ENCODE data around the gene HK1.
A peak's percentile ranks its signal among the peaks of the same experiment; 100 is the strongest.
"Not testable (repeated sequence)": the region's sequence is repeated elsewhere in the genome, so short reads cannot be mapped to it uniquely, and the experiment has no call there.

The HK1 gene

DNA sequence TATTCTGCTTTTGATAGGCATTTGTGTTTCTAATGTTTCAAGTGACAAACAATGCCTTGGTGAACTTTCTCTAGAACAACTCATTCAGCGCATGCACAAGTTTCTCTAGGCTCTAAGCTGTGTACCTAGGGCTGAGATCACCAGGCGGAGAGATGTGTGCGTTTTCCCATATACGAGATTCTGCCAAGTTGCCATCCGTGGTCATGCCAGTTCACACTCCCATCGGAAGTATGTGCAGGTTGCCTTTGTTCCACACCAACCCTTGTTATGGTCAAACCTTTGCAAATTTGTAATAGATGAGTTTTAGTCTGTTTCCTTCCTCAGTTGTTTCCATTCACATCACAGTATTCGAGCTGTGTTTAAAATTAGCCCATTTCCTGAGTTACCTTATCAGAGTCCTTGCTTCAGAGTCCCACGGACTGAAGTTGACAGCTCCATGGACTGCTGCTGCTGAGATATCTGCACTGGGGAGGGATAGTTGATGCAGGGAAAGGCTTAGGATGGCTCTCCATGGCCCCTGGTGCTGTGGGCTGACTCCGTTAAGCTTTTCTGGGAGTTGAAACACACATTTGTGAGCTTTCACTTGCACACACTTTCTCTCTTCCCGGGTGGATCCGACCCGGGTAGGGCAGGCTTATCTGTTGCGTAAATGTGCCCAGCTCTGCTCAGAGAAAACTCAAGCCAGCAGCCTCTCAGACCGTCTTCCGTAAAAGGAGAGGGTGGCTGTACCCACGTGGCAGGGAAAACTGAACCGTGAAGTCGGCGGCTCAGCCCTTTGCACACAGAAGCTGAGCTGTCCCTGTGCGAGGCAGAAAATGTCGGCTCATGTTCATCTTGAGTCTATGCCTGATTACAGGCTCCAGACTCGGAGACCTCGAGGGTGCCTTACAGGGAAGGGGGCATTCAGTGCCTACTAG is 49.4 kb downstream of the HK1 start:
- peak in 41 of 56 donors; percentile 13 to 84 (median 45) for DNase-seq

GRCh38 chr10:69328380-69328735 is 50.1 kb downstream of the HK1 start:
- no peak for DNase-seq

DNA sequence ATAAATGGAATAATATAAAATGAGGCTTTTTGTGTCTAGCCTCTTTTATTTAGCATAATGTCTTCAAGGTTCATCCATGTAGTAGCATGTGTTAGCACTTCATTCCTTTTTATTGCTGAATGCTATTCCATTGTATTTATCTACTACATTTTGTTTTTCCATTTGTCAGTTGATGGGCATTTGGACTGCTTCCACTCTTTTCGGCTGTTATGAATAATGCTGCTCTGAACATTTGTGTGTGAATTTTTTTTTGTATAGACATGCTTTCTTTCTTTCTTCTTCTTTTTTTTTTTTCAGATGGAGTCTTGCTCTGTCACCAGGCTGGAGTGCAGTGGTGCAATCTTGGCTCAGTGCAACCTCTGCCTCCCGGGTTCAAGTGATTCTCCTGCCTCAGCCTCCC is 50.6 kb downstream of the HK1 start:
- DNase-seq = not testable (repeated sequence)

DNA sequence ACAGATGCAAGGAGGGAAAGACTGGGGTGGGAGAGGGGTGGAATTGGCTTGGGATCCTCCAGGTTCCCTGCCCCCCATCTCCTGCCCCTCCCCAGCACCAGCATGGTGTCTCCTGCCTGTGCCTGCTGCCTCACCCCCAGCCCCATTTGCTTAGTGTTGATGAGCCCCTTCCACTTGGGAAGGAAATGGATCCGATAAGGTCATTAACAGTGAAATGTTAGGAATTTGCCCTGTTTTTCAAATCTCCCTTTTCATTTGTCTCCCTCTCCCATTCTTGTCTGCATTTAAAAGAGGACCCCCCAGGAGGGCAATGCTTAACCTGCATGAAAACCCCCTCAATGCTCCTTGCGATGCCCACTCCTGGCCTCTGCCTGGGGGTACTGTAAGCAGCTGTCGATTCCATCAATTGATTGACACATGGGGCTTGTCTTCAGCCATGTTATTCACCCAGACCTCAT is 51.5 kb downstream of the HK1 start:
- no peak for DNase-seq

DNA sequence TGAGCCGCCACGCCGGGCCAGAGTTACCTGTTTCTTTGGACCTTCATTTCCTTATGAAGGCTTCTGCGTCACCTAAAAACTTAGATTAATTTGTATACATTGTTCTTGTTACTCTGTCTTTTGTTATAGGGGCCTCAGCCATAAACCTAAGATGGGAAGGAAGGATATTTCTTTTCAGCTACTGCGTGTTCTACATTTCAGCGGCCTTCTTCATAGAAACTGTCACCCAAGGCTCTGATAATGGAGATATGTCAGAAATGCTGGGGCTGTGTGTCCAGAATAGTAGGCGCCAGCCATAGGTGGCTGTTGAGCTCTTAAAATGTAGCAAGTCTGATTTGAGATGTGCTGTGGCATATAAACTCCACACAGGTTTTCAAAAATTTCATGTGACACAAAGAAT is 52.9 kb downstream of the HK1 start:
- DNase-seq = no peak

GRCh38 chr10:69332278-69333010 is 54.1 kb downstream of the HK1 start:
- no peak for DNase-seq

- no peak for DNase-seq
Observed at GRCh38 chr10:69333205-69333604, 54.9 kb downstream of the HK1 start.

DNA sequence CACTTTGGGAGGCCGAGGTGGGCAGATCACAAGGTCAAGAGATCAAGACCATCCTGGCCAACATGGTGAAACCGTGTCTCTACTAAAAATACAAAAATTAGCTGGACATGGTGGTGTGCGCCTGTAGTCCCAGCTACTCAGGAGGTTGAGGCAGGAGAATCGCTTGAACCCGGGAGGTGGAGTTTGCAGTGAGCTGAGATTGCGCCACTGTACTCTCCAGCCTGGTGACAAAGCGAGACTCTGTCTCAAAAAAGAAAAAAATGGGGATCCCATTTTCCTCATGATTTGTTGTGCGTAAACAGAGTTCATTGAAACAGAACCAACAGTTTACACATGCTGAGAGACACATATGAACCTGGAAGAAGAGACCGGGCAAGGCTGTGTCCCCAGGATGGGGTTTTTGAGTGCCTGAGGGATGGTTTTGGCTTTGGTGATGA is 55.6 kb downstream of the HK1 start:
- not testable (repeated sequence) for DNase-seq

DNA sequence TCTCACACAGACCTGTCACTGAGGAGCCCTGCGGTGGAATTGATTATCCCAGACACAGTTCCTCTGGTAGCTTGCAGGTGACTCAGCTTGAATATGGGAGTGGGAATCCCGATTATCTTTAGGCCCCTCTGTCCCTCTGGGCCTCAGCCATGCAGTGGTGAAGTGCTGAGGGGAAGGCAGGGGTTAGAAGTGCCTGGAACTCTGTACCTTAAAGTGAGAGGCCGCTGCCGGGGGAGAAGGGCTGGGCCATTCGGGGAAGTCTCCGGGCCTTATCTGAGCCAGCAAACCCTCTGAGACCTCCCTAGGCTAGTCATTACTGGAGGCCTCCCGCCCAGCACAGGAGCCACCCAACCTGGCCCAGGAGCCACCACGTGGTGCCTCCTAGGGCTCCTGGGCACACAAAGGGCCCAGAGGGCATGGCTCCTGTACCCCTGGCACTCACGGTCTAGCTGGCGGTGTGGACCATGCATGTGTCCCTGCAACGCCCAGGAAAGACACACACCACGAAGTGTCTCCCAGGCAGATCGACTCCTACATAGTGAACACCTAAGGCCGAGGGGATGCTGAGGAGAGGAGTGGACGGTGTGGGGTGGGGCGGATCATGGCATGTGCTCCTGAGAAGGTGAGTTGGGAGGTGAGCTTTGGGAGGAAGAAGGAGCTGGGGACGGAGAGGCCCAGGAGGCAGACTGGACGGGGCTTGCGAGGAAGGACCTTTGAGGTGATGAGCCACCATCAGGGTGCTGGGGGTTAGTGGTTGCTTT is 56.2 kb downstream of the HK1 start:
- DNase-seq = no peak

GRCh38 chr10:69335063-69335587 is 56.8 kb downstream of the HK1 start:
- DNase-seq = peak in 16 of 56 donors; percentile 14 to 60 (median 28)

- DNase-seq = no peak
Observed at GRCh38 chr10:69335613-69336012, 57.3 kb downstream of the HK1 start.

GRCh38 chr10:69336952-69337295 is 58.6 kb downstream of the HK1 start:
- DNase-seq = no peak

GRCh38 chr10:69337296-69338132 is 59.2 kb downstream of the HK1 start:
- DNase-seq = peak in 1 of 56 donors; percentile 31

GRCh38 chr10:69338133-69338456 is 59.8 kb downstream of the HK1 start:
- peak in 1 of 56 donors; percentile 44 for DNase-seq

GRCh38 chr10:69338547-69339450 is 60.5 kb downstream of the HK1 start:
- no peak for DNase-seq

- DNase-seq = no peak
Observed at GRCh38 chr10:69340695-69341094, 62.4 kb downstream of the HK1 start.

DNA sequence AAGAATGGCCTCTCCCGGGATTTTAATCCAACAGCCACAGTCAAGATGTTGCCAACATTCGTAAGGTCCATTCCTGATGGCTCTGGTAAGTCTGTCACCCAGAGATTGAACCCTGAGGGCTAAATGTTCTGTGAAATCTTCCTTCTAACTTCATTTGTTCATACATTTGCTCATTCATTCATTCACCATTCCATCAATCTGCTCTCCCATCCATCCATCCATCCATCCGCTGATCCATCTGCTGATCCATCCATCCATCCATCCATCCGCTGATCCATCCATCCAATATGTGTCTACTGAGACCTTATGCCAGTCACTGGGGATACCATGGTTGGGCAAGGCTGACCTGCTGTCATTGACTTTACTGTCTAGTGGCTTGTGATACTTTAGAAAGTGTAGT is 65.6 kb downstream of the HK1 start:
- DNase-seq = no peak

DNA sequence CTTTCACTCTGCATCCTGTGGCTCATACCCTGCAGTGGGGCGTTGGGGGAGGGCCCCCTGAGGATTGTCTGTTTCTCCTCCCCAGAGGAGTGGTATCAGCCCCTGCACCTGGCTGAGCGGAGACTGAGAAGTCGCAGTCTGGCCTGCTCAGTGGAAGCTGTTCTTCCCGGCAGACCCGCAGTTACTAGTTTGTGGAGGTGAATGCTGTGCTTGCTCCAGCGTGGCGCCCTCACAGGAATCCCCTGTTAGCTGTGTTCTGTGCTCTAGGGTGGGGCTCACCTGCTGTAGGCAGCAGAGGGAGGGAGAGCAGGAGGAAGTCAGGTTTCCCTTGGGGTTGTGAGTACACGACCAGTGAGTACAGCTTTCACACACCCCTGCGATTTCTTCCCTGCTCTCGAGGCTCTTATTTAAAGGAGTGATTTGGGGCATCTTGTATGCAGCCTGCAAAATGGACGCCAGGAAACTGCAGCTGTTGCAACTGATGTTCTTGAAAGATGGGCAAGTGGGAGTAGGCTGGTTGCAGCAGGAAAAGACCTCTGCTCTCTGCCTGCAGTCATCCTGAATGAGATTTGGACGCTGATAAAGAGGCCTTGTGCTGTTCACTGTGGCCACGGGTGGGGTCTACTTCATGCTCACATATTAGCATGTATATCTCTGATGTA is 66.4 kb downstream of the HK1 start:
- peak in 6 of 56 donors; percentile 16 to 33 (median 18) for DNase-seq

DNA sequence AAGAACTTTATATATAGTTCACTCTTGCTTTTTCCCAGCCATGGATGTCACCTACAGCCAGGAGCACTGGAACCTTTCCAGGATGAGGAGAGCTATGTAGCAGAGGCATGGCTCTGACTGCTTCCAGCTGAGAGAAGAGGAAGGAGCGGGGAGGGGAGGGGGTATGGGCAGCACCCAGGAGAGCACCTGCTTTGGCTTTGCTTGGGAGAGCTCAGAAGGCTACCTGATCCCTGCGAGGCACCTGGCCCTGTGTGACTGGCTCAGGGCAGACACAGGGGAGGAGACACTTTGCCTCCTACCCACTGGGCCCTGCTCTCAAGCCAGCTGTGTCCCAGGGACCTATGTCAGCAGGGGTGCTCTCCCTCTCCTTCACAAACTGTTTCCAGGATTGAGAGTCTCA is 67.1 kb downstream of the HK1 start:
- no peak for DNase-seq

All from nucleus accumbens (tissue), 56 donors.